GM18909 (cell line): ENCODE data around the gene ZBTB11.
"Not testable (repeated sequence)": the region's sequence is repeated elsewhere in the genome, so short reads cannot be mapped to it uniquely, and the experiment has no call there.

Source experiments
- ATAC-seq: cut with Tn5 transposase; IDR thresholded peaks from one replicate; pipeline ENCODE4 v1.9.1; 2021; ENCODE audit warnings: mild to moderate bottlenecking; ENCODE audit not compliant: unreplicated experiment, poor library complexity

Gene ZBTB11, protein sequence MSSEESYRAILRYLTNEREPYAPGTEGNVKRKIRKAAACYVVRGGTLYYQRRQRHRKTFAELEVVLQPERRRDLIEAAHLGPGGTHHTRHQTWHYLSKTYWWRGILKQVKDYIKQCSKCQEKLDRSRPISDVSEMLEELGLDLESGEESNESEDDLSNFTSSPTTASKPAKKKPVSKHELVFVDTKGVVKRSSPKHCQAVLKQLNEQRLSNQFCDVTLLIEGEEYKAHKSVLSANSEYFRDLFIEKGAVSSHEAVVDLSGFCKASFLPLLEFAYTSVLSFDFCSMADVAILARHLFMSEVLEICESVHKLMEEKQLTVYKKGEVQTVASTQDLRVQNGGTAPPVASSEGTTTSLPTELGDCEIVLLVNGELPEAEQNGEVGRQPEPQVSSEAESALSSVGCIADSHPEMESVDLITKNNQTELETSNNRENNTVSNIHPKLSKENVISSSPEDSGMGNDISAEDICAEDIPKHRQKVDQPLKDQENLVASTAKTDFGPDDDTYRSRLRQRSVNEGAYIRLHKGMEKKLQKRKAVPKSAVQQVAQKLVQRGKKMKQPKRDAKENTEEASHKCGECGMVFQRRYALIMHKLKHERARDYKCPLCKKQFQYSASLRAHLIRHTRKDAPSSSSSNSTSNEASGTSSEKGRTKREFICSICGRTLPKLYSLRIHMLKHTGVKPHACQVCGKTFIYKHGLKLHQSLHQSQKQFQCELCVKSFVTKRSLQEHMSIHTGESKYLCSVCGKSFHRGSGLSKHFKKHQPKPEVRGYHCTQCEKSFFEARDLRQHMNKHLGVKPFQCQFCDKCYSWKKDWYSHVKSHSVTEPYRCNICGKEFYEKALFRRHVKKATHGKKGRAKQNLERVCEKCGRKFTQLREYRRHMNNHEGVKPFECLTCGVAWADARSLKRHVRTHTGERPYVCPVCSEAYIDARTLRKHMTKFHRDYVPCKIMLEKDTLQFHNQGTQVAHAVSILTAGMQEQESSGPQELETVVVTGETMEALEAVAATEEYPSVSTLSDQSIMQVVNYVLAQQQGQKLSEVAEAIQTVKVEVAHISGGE

DNA sequence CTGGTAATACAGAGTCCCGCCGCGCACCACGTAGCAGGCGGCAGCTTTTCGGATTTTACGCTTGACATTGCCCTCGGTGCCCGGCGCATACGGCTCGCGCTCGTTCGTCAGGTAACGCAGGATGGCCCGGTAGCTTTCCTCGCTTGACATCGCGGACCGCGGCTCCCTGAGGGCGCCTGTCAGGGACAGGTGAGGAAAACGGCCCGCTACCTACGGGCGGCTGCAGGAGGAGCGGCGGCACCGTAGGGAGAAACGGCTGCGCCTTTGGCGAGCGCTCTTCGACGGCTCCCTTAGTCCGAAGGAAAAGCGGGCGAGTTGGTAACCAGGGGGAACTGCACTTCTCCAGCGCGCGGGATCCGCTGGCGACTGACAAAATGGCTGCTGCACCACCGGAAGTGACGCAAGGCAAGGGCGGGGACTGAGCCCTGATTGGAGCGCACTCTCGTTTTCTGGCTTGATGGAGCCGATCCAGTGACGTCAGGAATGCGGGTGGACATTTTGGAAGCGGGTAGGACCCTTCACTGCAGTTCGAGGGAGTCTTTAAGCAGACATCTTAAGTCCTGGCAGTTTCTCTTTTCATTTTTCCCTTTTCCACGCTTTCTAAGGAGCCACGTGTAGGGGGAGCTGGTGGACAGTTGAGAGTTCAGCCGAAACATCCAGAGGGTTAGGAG lies at the start of gene ZBTB11:
ZBTB11 (minus strand) TSS at position 368 of the 671 bp plus-strand sequence; CDS start at position 150, 218 bp downstream.
- ATAC-seq: peak; percentile 74

DNA sequence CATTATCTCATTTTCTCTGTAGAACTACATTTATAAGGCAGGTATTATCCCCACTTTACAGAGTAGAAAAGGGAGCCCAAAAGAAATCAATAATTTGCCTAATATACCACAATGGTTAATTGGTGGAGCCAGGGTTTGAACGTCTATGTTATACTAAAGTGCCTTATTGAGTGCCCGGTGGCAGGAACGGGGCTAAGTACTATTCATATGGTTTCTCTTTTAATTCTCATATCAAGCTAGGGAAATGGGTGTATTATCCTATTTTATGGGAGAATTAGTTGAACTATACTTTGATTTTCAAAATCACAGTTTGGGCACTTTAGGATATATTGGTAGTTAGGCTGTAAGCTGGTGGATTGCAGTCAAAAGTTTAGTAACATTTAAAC lies 49.0 kb upstream of the ZBTB11 start:
- ATAC-seq: no peak

DNA sequence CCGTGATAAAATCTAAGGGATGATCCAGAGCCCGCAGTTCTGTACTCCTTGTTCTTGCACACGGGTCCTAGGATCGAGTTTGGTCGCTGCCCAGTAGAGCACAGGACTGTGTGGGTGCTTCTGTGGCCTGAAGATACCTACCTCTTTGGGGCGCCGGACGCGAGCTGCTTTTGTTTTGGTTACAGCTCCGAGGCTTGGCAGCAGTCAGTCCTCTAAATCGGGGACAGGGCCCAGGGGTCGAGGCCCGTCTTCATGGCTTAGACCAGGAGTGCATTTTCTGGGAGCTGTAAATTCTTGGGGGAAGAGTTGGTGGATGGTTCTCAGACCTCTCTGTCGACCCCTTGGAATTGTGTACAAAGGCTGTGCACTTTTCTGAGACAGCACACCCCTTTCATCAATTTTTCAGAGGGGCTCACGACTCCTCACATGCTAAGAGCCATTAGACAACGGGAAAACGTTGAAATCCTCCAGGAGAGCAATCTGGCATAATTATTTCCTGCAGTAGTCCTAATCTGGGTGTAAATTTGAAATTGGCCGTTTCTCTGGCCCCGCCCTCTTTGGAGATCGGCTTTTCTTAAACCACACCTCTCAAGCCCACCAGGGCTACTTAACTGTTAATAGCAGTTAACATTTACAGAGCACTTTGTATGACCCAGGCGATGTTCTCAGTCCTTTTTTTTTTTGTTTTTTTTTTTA lies 48.4 kb upstream of the ZBTB11 start:
- peak; percentile 15 for ATAC-seq

DNA sequence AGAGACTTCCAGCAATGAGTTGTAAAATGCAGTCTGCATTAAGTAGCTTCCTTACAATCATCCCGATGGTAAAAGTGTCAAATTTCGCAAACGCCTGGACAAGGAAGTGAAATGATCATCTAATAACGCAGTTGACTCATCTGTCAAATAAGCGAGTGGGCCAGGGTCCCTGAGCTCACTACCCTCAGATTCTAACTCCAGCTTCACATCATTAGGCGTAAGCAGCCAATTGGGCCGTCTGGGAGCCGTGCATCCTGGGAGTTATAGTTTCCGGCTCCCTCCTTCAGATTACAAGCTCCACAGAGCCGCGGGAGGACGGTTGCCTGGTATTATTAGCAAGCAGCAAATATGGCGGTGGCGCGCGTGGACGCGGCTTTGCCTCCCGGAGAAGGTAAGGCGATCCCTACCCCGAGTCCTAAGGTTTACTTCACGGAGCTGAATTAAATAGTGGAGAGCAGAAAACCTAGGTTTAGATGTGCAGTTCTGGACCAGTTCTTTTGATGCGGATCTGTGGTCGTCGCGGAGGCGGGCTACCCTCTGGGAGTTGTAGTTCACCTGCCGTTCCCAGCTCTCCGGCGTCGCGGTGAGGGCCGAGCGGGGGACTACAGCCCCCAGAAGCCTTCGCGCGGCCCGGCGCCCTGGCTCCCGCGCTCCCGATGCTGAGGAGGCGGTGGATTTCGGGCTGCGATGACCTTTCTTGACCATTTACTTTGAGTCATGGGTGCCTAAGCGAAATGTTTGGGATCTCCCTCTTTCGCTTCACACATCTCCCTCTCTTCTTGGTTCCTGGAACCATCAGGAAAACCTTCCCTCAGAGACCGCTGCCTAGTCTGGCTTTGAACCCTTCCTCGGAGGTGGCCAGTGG lies 47.6 kb upstream of the ZBTB11 start, which contains the start of gene CEP97:
CEP97 (plus strand) TSS at position 286 of the 865 bp plus-strand sequence; CDS start at position 349, 63 bp downstream.
- peak; percentile 92 for ATAC-seq

DNA sequence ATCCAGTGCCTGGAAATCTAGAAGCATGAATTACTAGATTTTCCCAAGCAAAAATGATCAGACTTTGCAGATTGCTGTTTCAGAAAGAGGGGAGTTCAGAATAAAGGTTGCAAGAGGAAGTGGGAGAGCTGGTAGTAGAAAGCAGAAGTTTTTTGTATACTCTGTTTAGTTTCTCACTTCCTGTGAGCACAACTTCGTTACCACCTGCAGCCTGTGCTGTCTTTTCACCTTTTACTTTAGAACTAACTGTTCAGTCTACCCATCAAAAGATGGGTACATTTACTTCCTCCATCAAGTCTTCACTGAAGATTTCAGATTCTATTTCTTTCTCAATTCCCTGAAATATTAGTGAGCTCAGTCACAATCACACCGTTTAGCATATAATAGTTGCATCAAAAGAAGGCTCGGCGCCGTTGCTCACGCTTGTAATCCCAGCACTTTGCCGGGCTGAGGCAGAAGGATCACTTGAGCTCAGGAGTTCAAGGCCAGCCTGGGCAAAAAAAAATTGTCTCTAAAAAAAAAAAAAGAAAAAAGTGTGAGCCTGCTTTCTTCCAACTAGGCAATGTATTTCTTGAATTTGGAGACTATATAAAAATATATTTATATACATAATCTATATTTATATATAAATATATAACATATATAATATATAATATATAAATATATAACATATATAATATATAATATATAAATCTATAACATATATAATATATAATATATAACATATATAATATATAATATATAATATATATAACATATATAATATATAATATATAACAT lies 45.7 kb upstream of the ZBTB11 start:
- peak; percentile 45 for ATAC-seq

DNA sequence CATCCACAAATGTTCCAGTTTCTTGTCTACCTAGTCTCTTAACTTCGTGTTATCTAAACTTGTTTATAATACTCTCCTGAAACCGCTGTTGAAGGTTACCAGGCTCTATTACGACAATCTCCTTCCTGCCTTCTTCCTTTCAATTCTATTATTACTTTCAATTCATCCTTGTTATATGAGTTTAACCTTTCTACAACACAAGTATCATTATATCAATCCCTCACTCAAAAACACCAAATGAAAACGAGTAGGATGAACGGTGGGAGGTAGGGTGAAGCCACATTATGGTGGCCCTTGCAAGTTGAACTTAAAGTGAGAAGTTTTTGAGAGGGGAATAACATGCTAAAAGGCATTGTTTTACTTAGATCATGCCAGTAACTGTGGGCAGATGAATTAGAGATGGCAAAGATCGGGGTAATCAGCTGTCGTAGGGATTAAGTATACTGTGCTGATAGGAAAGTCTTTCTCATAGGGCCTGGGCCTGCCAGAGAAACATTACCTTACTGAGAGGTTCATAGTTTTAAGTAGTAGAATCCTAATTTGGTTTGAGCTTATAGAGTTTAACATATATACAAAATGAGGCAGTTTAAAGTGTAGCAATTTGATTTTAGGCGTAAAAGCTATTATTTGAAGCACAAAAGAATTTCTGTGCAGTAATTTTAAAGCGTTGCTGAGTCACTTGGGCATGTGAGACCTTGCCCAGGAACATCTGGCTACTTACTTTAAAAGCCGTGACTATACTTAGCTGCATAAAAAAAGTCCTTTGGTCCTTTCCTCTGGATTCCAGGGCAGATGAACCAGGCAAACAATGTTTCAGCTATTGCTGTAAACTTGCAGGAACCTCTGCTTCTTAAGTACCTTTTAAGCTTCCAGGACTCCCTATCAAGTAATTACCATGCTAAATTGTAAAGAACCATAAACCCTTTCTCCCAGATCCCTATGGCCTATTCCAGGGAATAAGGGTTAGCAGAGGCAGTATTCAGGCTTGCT lies 44.2 kb upstream of the ZBTB11 start:
- ATAC-seq: no peak

DNA sequence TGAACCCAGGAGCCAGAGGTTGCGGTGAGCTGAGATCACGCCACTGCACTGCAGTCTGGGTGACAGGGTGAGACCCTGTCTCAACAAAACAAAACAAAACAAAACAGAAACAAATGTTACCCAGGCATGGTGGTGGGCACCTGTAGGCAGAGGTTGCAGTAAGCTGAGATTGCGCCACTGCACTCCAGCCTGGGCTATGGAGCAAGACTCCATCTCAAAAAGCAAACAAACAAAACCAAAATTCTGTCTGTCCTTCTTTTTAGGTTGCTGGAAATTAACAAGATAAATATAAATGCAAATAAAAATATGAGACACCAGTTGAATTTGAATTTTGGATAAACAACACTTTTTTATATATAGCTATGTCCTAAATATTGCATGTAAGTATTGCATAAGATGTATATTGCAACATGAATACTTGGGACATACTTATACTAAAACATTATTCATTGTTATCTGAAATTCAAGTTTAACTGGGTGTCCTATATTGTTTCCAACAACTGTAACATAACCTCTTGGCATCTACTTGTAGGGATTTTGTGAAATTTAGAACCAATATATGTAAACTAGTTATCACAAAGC lies 42.8 kb upstream of the ZBTB11 start:
- ATAC-seq: no peak

DNA sequence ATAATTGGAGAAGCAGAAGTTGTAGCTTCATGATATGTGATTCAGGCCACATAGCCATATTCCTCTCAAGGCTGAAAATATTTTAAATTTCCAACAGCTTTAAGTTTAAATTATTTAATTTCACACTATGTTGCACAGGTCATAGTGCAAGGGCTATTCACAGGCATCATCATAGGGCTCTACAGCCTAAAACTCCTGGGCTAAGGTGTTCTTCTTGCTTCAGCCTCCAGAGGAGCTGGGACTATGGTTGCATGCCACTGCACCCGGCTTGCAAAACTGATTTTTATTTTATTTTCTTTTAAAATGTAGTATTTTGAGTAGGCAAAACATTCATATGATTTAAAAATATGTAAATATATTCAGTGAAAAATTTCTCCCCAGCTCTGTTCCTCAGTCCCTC lies 41.5 kb upstream of the ZBTB11 start:
- ATAC-seq: no peak

DNA sequence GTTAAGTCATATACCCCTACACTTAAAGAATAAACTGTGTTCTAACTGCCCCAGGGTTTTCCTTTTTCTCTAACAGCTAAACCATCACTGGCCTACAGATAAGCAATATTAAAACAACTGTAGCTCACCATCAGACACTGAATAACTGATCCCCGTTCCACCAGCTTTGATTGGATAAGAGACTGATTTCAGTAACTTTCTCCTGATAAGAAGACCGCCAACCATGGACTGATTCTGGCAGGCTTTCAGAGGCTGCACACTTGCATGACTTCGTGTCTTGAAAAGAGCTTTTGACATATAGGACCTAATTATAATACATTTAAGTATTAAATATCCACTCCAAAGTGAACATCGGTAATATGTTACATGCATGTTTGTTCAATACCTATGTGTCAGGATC lies 32.2 kb upstream of the ZBTB11 start:
- no peak for ATAC-seq

DNA sequence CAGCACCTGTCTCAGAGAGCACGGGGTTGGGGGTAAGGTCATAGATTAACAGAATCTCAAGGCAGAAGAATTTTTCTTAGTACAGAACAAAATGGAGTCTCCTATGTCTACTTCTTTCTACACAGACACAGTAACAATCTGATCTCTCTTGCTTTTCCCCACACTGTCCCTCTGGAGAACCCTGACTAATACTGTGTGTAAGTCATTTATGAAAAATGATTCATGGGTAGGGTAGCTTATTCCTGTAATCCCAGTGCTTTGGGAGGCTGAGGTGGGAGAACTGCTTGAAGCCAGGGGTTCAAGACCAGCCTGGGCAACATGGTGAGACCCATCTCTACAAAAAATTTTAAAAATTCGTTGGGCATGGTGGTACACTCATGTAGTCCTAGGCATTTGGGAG lies 27.7 kb upstream of the ZBTB11 start:
- ATAC-seq: not testable (repeated sequence)

DNA sequence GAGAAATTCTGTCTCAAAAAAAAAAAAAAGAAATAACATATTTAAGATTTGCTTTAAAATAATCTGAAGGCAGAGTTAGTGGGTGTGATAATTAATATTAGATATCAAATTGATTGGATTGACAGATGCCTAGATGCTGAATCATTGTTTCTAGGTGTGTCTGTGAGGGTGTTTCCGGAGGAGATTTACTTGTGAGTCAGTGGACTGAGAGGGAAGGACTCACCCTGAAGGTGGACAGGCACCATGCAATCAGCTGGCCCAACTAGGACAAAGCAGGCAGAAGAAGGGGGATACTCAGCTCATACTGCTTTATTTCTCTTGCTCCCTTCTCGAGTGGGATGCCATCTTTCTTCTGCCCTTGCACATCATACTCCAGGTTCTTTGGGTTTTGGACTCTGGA lies 26.2 kb upstream of the ZBTB11 start:
- ATAC-seq: no peak

DNA sequence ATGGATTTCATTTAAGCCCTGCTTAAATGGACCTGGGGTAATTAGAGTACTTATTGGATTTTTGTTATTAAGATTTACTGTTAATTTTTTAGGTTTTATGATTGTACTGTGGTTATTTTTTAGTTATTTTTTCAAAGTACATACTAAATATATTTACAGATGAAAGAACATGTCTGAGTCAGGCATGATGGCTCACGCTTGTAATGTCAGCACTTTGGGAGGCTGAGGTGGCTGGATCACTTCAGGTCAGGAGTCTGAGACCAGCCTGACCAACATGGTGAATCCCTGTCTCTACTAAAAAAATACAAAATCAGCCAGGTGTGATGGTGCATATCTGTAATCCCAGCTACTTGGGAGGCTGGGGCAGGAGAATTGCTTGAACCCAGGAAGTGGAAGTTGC lies 25.8 kb upstream of the ZBTB11 start:
- ATAC-seq: no peak

DNA sequence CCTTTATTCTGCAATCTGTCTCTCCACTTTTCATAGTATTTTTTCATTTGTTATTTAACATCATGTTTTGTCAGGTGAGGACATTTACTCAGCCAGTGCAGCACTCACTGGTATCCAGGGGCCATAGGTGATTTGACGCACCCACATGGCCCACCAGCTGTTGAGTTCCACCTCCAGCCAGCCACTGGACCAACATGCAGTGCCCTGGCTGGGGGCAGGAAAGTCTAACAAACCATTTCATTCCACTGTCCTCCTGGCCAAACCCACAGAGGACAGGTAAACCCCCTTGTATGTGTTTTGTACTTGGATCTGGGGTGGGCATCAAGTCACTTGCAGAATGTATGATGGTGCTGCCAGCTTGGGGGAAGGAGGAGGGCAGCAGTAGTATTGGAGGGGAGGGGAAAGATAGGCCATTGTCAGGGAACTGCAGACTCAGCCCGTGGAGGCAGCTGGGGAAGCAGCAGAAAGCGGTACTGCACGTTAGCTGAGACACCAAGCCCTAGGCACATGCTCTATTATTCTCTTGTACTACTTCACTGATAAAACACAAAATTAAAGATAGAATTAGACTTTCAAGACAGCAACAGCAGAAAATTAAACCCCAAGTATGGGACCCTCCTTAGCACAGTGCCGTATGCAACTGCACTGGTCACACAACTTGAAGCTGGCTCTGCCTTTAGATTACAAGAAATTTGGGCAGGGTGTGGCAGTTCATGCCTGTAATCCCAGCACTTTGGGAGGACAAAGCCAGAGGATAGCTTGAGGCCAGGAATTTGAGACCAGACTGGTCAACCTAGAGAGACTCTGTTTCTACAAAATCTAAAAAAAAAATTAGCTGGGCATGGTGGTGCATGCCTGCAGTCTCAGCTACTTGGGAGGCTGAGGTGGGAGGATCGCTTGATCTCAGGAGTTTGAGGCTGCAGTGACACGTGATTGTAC lies 25.0 kb upstream of the ZBTB11 start:
- no peak for ATAC-seq

DNA sequence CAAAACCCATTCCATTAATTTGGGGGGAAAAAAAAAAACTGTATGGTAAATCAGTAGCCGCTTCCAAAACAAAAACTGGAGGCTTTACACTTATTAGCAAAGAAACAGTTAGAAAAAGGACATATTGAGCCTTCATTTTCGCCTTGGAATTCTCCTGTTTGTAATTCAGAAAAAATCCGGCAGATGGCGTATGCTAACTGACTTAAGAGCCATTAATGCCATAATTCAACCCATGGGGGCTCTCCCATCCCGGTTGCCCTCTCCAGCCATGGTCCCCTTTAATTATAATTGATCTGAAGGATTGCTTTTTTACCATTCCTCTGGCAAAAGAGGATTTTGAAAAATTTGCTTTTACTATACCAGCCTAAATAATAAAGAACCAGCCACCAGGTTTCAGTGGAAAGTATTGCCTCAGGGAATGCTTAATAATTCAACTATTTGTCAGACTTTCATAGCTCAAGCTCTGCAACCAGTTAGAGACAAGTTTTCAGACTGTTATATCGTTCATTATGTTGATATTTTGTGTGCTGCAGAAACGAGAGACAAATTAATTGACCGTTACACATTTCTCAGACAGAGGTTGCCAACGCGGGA lies 18.9 kb upstream of the ZBTB11 start:
- ATAC-seq: no peak

DNA sequence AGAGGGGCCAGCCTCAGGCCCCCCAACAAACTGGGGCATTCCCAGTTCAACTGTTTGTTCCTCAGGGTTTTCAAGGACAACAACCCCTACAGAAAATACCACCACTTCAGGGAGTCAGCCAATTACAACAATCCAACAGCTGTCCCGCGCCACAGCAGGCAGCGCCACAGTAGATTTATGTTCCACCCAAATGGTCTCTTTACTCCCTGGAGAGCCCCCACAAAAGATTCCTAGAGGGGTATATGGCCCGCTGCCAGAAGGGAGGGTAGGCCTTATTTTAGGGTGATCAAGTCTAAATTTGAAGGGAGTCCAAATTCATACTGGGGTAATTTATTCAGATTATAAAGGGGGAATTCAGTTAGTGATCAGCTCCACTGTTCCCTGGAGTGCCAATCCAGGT lies 17.9 kb upstream of the ZBTB11 start:
- not testable (repeated sequence) for ATAC-seq
